ENCODE measurements around the gene LRMDA. TPM values are rescaled to one million over a fixed set of nuclear protein-coding genes. Genes with fewer than 3 reads are reported as not detected.

The LRMDA gene
- total RNA-seq, 2 experiments from 2014 or later = not detected

DNA sequence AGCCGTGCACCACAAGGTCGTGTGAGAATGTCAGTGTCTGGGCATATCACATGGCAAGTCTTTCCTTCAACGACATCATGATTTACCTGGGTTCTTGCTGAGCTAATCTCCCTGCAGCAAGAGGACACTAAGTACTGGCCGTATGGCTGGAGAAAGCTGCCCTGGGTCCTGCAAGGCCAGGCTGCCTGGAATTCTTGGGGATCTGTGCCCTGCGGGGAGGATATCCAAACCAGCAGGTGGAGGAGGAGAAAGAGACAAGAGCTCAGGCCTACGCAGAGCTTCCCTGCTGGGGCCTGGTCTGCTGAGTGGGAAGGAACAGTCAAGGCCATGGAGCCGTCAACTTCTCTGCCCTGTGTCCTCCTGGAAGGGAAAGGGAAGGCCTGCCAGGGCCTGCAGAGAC, 552.6 kb downstream of the LRMDA start:
- no peak overlapping the region for H3K27ac ChIP-seq (ENCODE audit: low read depth in 1 of 2, low read length in 2 of 2)
- no peak for DNase-seq
- Mint-ChIP-seq H3K27ac (no peak overlapping the region), H3K27me3 (peaks cover 12% of the 10 kb centered on the region), H3K36me3 (ENCODE audit: low read depth) (no peaks in the 10 kb centered on the region), H3K4me3 (no peak overlapping the region), H3K9me3 (no peaks in the 10 kb centered on the region), H3K4me1 (ENCODE audit: low read depth) (no peaks in the 10 kb centered on the region)
- no peak for TF ChIP-seq CTCF (IDR thresholded peaks at IDR 0.05)
- ATAC-seq (ENCODE audit: poor library complexity) = no peak
- H3K4me1 ChIP-seq (ENCODE audit: insufficient read depth, low read length) = no peaks in the 10 kb centered on the region
- intact Hi-C loops (cut with DNase I, micrococcal nuclease) = no loop called here
- no peak overlapping the region for H3K4me3 ChIP-seq (ENCODE audit: low read length)
- CTCF ChIA-PET = no interaction called here
- POLR2A ChIA-PET = no interaction called here
- H3K36me3 ChIP-seq (ENCODE audit: insufficient read depth, low read length) = no peaks in the 10 kb centered on the region
- peaks cover 0 to 16% of the 10 kb centered on the region in 2 experiments for H3K9me3 ChIP-seq (ENCODE audit: control insufficient read depth in 1 of 2, insufficient read depth in 1 of 2, low read length in 2 of 2)
- no peaks in the 10 kb centered on the region for H3K27me3 ChIP-seq (ENCODE audit: control insufficient read depth in 1 of 2, insufficient read depth in 2 of 2, low read length in 2 of 2)

DNA sequence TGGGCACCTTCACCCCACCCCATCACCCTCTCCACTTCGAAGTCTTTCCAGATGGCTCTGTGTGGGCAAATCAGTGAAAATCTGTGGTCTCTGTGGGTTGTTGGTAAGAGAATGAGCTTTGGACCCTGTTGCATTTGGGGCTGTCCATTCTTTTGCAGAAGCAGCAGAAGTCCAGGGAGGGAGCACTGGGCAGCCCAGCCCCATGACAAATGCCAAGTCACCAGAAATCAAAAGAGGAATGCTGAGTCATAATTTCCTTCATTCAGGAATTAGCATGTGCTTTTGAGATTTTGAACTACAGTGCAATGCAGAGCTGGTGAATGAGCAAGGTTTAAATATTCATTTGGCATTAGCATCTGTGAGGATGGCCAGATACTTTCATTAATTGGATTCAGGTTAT, 556.2 kb downstream of the LRMDA start:
- no peaks in the 10 kb centered on the region for H3K27me3 ChIP-seq (ENCODE audit: control insufficient read depth in 1 of 2, insufficient read depth in 2 of 2, low read length in 2 of 2)
- H3K4me1 ChIP-seq (ENCODE audit: insufficient read depth, low read length) = no peaks in the 10 kb centered on the region
- Mint-ChIP-seq H3K4me1 (ENCODE audit: low read depth) (no peaks in the 10 kb centered on the region), H3K4me3 (no peak overlapping the region), H3K27ac (no peak overlapping the region), H3K36me3 (ENCODE audit: low read depth) (no peaks in the 10 kb centered on the region), H3K27me3 (no peaks in the 10 kb centered on the region), H3K9me3 (no peaks in the 10 kb centered on the region)
- peaks cover 0 to 13% of the 10 kb centered on the region in 2 experiments for H3K9me3 ChIP-seq (ENCODE audit: control insufficient read depth in 1 of 2, insufficient read depth in 1 of 2, low read length in 2 of 2)
- ChIA-PET POLR2A (no interaction called here), CTCF (no interaction called here)
- intact Hi-C loops (cut with DNase I, micrococcal nuclease) = no loop called here
- no peak overlapping the region for H3K27ac ChIP-seq (ENCODE audit: low read depth in 1 of 2, low read length in 2 of 2)
- no peak for DNase-seq
- no peak for TF ChIP-seq CTCF (IDR thresholded peaks at IDR 0.05)
- no peaks in the 10 kb centered on the region for H3K36me3 ChIP-seq (ENCODE audit: insufficient read depth, low read length)
- no peak overlapping the region for H3K4me3 ChIP-seq (ENCODE audit: low read length)
- ATAC-seq (ENCODE audit: poor library complexity) = no peak

DNA sequence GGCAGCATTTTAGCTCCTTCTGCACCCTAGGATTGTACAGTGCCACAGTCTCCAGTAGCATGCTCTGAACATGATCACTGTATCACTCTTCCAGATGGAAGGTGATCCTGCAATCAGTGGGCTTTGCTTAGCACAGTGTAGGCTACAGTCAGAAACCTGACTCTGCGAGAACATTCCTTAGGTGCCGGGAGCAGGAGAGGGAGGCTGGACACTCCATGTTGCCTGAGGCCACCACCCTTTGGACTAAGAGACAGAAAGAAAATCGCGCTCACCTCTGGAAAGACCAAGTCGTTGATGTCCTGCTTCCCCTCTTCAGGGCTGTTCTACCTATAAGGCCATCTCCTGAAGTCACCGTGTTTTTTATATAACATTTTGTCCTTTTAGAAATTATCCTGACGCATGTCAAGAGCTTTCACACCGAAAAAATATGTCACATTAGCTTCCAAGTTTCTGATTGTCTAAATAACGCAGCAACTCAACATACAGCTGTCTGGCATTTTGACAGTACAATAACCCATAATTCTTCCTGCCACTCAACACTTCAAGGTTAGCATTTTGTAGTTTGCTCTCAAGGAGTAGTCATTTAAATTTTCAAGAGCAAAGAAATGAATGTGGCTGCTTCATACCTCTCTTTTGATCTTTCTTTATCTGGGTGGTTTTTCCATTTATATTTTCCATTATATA, 563.1 kb downstream of the LRMDA start:
- H3K27ac Mint-ChIP-seq = no peak overlapping the region
- peaks cover 1% of the 10 kb centered on the region for H3K27me3 Mint-ChIP-seq
- POLR2A ChIA-PET = no interaction called here

More for the DNA sequence above, 563.1 kb downstream of the LRMDA start:
- H3K4me3 ChIP-seq (ENCODE audit: low read length) = no peak overlapping the region
- no peaks in the 10 kb centered on the region for H3K27me3 ChIP-seq (ENCODE audit: control insufficient read depth in 1 of 2, insufficient read depth in 2 of 2, low read length in 2 of 2)
- no peak overlapping the region for H3K27ac ChIP-seq (ENCODE audit: low read depth in 1 of 2, low read length in 2 of 2)
- no peaks in the 10 kb centered on the region for H3K9me3 ChIP-seq (ENCODE audit: control insufficient read depth in 1 of 2, insufficient read depth in 1 of 2, low read length in 2 of 2)
- no peak for TF ChIP-seq CTCF (IDR thresholded peaks at IDR 0.05)
- DNase-seq = no peak
- H3K36me3 ChIP-seq (ENCODE audit: insufficient read depth, low read length) = no peaks in the 10 kb centered on the region
- no peak for ATAC-seq (ENCODE audit: poor library complexity)
- H3K4me1 ChIP-seq (ENCODE audit: insufficient read depth, low read length) = no peaks in the 10 kb centered on the region
- Mint-ChIP-seq H3K9me3 (no peaks in the 10 kb centered on the region), H3K4me1 (ENCODE audit: low read depth) (no peaks in the 10 kb centered on the region), H3K36me3 (ENCODE audit: low read depth) (no peaks in the 10 kb centered on the region), H3K4me3 (no peak overlapping the region)
- CTCF ChIA-PET = no interaction called here
- intact Hi-C loops (cut with DNase I, micrococcal nuclease) = no loop called here
